Measurements from ENCODE around the gene P2RY14.
A peak's percentile ranks its signal among the peaks of the same experiment; 100 is the strongest.

P2RY14 gene

GRCh38 chr3:151283907-151284461, 5.6 kb upstream of the P2RY14 start:
- Mint-ChIP-seq H3K4me3 (peak overlapping the region; percentile 3), H3K4me1 (ENCODE audit: low read depth) (peaks cover 38% of the 10 kb centered on the region), H3K36me3 (ENCODE audit: low read depth) (no peaks in the 10 kb centered on the region), H3K27ac (peak overlapping the region; percentile 68), H3K27me3 (ENCODE audit: low read depth) (peaks cover 4% of the 10 kb centered on the region), H3K9me3 (no peaks in the 10 kb centered on the region)

DNA sequence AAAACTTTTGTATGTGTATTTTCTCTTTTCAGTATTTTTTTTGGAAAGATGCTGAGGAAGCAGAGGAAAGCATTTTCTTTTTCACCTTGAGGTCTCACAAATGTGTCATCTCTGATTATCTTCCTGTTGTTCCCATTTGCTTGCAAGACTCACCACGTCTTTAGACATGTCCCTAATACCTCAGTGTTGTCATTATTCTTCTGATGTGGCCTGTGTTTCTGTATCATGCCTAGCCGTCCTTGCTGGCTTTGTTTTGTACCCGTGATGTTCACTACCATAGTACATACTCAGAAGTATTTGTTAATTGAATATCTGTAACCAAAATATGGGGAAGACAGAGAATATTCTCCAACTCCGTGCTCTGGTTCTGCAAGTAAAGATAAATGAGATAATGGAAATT, 5.0 kb upstream of the P2RY14 start:
- Mint-ChIP-seq H3K9me3 (no peaks in the 10 kb centered on the region), H3K36me3 (ENCODE audit: low read depth) (no peaks in the 10 kb centered on the region)

GRCh38 chr3:151282921-151283320, 4.6 kb upstream of the P2RY14 start:
- Mint-ChIP-seq H3K4me3 (no peak overlapping the region), H3K36me3 (ENCODE audit: low read depth) (no peaks in the 10 kb centered on the region), H3K27ac (peak overlapping the region; percentile 37), H3K27me3 (ENCODE audit: low read depth) (no peaks in the 10 kb centered on the region), H3K4me1 (ENCODE audit: low read depth) (peaks cover 48% of the 10 kb centered on the region), H3K9me3 (no peaks in the 10 kb centered on the region)

More for the DNA sequence above, 5.0 kb upstream of the P2RY14 start:
- Mint-ChIP-seq H3K4me3 (no peak overlapping the region), H3K27me3 (ENCODE audit: low read depth) (no peaks in the 10 kb centered on the region), H3K4me1 (ENCODE audit: low read depth) (peaks cover 44% of the 10 kb centered on the region), H3K27ac (peak overlapping the region; percentile 37)

GRCh38 chr3:151281671-151282324, 3.5 kb upstream of the P2RY14 start:
- Mint-ChIP-seq H3K27me3 (ENCODE audit: low read depth) (no peaks in the 10 kb centered on the region), H3K27ac (no peak overlapping the region), H3K4me1 (ENCODE audit: low read depth) (peaks cover 51% of the 10 kb centered on the region)

DNA sequence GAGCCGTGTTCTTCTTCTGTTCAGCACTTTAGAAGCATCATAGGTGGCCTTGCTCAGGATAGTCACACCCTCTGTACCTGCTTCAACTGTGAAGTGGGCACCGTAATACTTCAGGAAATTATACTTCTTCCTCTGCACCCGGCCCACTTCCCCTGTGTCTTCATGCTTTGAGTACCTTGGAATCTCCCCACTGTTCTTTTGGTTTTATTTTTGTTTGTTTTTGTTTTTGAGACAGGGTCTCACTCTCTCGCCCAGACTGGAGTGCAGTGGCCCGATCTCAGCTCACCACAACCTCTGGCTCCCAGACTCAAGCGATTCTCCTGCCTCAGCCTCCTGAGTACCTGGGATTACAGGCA, 1.7 kb downstream of the P2RY14 start:
- H3K4me3 Mint-ChIP-seq: peak overlapping the region; percentile 77
- H3K36me3 Mint-ChIP-seq (ENCODE audit: low read depth): peaks cover 13% of the 10 kb centered on the region
- H3K9me3 Mint-ChIP-seq: no peaks in the 10 kb centered on the region
- H3K27ac Mint-ChIP-seq: peak overlapping the region; percentile 88
- no peaks in the 10 kb centered on the region for H3K27me3 Mint-ChIP-seq (ENCODE audit: low read depth)
- peaks cover 64% of the 10 kb centered on the region for H3K4me1 Mint-ChIP-seq (ENCODE audit: low read depth)

More at GRCh38 chr3:151281671-151282324, 3.5 kb upstream of the P2RY14 start:
- Mint-ChIP-seq H3K36me3 (ENCODE audit: low read depth) (no peaks in the 10 kb centered on the region), H3K4me3 (no peak overlapping the region), H3K9me3 (no peaks in the 10 kb centered on the region)

- Mint-ChIP-seq H3K27ac (peak overlapping the region; percentile 88), H3K9me3 (no peaks in the 10 kb centered on the region), H3K27me3 (ENCODE audit: low read depth) (no peaks in the 10 kb centered on the region), H3K36me3 (ENCODE audit: low read depth) (peaks cover 13% of the 10 kb centered on the region), H3K4me3 (peak overlapping the region; percentile 77), H3K4me1 (ENCODE audit: low read depth) (peaks cover 69% of the 10 kb centered on the region)
These were observed 2.2 kb downstream of the P2RY14 start for GRCh38 chr3:151276038-151276686.

DNA sequence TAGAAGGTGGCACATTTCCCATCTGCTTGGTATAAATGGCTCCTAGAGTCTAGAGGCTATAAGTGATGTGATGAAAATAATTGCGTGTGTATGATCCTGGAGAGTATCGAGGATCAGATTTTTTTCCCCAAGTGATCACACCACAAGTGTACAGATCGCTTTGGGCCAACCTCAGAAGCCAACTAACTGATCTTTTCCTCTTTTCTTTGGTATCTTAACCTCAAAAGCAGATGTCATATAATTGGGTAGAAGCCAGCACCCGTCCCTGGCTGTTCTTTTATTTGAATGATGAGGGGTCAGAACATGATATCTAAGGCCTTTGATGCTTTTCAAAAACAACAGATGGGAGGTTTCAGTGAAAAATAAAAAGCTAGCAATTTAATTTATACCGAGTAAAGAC, 3.3 kb downstream of the P2RY14 start:
- Mint-ChIP-seq H3K9me3 (no peaks in the 10 kb centered on the region), H3K27me3 (ENCODE audit: low read depth) (no peaks in the 10 kb centered on the region), H3K4me1 (ENCODE audit: low read depth) (peaks cover 71% of the 10 kb centered on the region), H3K27ac (no peak overlapping the region), H3K4me3 (no peak overlapping the region), H3K36me3 (ENCODE audit: low read depth) (peaks cover 14% of the 10 kb centered on the region)

- Mint-ChIP-seq H3K27me3 (ENCODE audit: low read depth) (no peaks in the 10 kb centered on the region), H3K36me3 (ENCODE audit: low read depth) (peaks cover 25% of the 10 kb centered on the region), H3K9me3 (peaks cover 3% of the 10 kb centered on the region), H3K27ac (peak overlapping the region; percentile 10), H3K4me1 (ENCODE audit: low read depth) (peaks cover 71% of the 10 kb centered on the region), H3K4me3 (peak overlapping the region; percentile 14)
These were observed 8.7 kb downstream of the P2RY14 start for GRCh38 chr3:151269631-151270030.

DNA sequence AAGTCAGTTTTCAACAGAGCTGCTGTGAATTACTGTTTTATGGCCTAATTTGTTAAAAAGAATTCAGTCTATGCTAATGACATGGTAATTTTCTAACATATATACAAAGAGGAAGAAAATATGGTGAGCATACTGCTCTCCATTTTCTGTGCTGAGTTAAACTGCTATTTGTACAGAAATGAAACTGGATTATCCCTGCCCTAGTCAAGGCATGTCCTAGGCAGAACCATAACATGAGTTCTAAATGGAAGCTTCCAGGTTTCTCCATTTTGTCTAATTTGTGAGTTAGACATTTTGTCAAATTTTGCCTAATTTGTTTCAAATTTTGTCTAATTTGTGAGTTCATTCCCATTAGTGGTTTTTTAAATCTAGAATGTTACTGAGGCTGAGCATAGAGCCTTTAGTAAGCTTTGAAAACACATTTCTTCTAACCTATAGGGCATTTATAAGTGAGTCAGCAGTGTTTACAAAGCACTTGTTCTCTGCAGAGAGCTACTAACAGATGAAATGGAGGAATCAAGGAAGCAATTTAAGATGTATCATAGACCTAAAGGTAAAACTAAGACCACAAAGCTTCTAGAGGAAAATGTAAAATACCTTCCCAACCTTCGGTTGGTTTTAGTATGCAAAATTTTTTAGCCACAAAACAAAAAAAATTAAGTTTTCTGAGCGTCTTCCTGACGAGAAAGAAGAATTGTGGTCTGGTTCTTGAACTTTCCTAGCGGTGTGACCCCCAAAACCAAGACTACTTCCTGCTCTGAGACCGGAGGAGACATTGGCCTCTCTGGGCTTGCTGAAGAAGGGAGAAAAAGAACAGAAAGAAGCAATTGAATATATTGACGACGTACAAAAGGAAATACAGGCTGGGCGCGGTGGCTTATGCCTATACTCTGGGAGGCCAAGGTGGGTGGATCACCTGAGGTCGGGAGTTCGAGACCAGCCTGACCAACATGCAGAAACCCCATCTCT, 9.8 kb downstream of the P2RY14 start:
- Mint-ChIP-seq H3K4me1 (ENCODE audit: low read depth) (peaks cover 66% of the 10 kb centered on the region), H3K36me3 (ENCODE audit: low read depth) (peaks cover 28% of the 10 kb centered on the region), H3K27ac (peak overlapping the region; percentile 90), H3K27me3 (ENCODE audit: low read depth) (no peaks in the 10 kb centered on the region), H3K4me3 (peak overlapping the region; percentile 41), H3K9me3 (peaks cover 3% of the 10 kb centered on the region)

DNA sequence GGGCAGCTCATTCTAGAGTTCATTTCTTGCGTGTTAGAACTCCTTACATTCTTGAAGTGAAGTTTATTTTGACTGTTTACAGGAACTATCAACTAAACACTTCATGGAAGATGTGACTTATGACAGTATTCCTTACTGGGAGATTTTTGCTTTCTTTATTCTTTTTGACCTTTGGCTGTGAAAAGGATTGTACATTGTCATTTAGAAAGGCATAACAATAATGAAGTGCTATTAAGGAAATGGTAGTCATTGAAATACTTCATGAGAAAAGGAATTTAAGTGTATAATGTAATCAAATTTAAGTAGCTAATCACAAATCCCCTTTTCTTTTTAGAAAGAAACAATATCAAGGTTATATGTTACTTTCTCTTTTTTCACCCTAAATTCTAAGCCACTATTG, 11.3 kb downstream of the P2RY14 start:
- Mint-ChIP-seq H3K27me3 (ENCODE audit: low read depth) (no peaks in the 10 kb centered on the region), H3K9me3 (peaks cover 3% of the 10 kb centered on the region), H3K36me3 (ENCODE audit: low read depth) (peaks cover 27% of the 10 kb centered on the region), H3K4me1 (ENCODE audit: low read depth) (peaks cover 60% of the 10 kb centered on the region), H3K4me3 (no peak overlapping the region), H3K27ac (no peak overlapping the region)

GRCh38 chr3:151265866-151266265, 12.5 kb downstream of the P2RY14 start:
- H3K4me1 Mint-ChIP-seq (ENCODE audit: low read depth): peaks cover 49% of the 10 kb centered on the region
- no peak overlapping the region for H3K27ac Mint-ChIP-seq
- H3K4me3 Mint-ChIP-seq: no peak overlapping the region
- peaks cover 1% of the 10 kb centered on the region for H3K27me3 Mint-ChIP-seq (ENCODE audit: low read depth)
- peaks cover 3% of the 10 kb centered on the region for H3K9me3 Mint-ChIP-seq
- peaks cover 29% of the 10 kb centered on the region for H3K36me3 Mint-ChIP-seq (ENCODE audit: low read depth)

DNA sequence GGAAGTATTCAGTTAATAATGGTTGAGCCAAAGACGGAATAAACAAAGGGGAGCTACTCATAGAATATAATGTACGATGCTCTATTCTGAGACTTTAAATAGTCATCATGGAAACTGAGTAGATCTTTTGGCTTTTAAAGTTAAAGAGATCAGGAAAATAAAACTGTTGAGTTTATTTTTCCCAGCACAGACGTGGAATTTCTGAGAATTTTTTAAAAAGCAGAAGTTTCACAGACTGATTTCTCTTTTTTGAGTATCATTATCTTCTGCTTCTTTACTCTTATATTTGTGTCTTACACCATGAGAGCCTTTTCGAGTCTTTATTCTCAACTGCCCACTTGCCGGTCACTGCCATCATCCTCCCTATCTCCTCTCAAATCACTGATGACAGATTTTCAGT, 13.2 kb downstream of the P2RY14 start:
- H3K36me3 Mint-ChIP-seq (ENCODE audit: low read depth): peaks cover 30% of the 10 kb centered on the region
- H3K27ac Mint-ChIP-seq: no peak overlapping the region
- H3K4me3 Mint-ChIP-seq: no peak overlapping the region

GRCh38 chr3:151264605-151265004, 13.7 kb downstream of the P2RY14 start:
- H3K27me3 Mint-ChIP-seq (ENCODE audit: low read depth): peaks cover 8% of the 10 kb centered on the region
- H3K36me3 Mint-ChIP-seq (ENCODE audit: low read depth): peaks cover 29% of the 10 kb centered on the region
- H3K9me3 Mint-ChIP-seq: peaks cover under 1% of the 10 kb centered on the region
- no peak overlapping the region for H3K27ac Mint-ChIP-seq
- no peak overlapping the region for H3K4me3 Mint-ChIP-seq
- H3K4me1 Mint-ChIP-seq (ENCODE audit: low read depth): peaks cover 42% of the 10 kb centered on the region

More for the DNA sequence above, 13.2 kb downstream of the P2RY14 start:
- H3K9me3 Mint-ChIP-seq: peaks cover 3% of the 10 kb centered on the region
- H3K4me1 Mint-ChIP-seq (ENCODE audit: low read depth): peaks cover 47% of the 10 kb centered on the region
- H3K27me3 Mint-ChIP-seq (ENCODE audit: low read depth): peaks cover 4% of the 10 kb centered on the region

DNA sequence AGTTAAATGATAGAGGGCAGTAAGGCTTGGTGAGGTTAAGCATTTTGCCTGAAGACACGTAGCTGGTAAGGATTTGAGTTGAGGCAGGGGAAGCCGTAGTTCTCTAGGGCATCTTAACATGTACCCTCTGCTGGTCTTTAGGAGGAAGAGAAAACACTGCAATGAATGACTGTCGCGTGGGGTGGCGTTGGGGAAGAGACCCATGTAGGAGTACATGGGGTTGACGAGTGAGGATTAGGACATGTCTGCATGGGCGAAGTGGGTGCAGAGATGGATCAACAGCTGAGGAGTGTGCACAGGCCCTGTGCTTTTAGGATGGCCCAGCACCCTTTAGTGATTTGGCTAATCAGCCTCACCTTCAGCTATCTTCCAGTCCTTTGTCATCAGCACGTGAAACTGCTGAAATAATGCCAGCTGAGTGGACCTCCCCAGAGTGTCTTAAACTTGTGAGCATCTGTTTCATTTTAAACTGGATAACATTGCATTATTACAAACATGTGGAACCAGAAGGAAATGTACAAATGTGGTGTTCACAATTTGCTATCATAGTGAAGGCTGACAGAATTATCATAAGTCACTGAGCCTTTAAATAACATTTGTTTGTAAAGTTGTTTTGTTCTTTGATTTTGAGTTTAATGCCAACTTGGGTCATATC, 15.3 kb downstream of the P2RY14 start:
- Mint-ChIP-seq H3K27ac (no peak overlapping the region), H3K36me3 (ENCODE audit: low read depth) (peaks cover 23% of the 10 kb centered on the region), H3K9me3 (no peaks in the 10 kb centered on the region), H3K27me3 (ENCODE audit: low read depth) (peaks cover 9% of the 10 kb centered on the region), H3K4me1 (ENCODE audit: low read depth) (peaks cover 30% of the 10 kb centered on the region), H3K4me3 (no peak overlapping the region)
